BJ (cell line): Measurements from ENCODE around the gene INPP5A. TPM values are rescaled to one million over a fixed set of nuclear protein-coding genes. Genes with fewer than 3 reads are reported as not detected.

Experiments used
- CTCF ChIA-PET: fragments of 350-600 bp; formaldehyde crosslinking; extraction: SDS; loops from one replicate; lab custom pipeline; 2021; ENCODE audit warnings: antibody characterized with exemption, inconsistent platforms; lab: Yijun Ruan, JAX
- POLR2A ChIA-PET: fragments of 300-600 bp; sonication (Branson Sonifier 250); formaldehyde crosslinking; extraction: SDS; loops from one replicate; lab custom pipeline; 2021; ENCODE audit warnings: antibody characterized with exemption; lab: Charles Lee
- DNase-seq: peaks from one replicate; pipeline ENCODE4 v3.0.0-alpha.2; 2011; ENCODE audit warnings: low read depth
- H3K27me3 ChIP-seq: 2 replicates; pipeline ENCODE4 v1.6.0; 2011; ENCODE audit warnings: low read length; ENCODE audit not compliant: control insufficient read depth, insufficient read depth
- H3K36me3 ChIP-seq: 2 replicates; pipeline ENCODE4 v1.5.1; 2011; ENCODE audit warnings: low read length; ENCODE audit not compliant: control insufficient read depth, insufficient read depth
- H3K4me3 ChIP-seq: 2 replicates; pipeline ENCODE4 v1.5.1; 2011; ENCODE audit warnings: low read depth, mild to moderate bottlenecking, control low read depth, low read length
- CTCF ChIP-seq: IDR thresholded peaks from 2 replicates; pipeline ENCODE4 v1.5.1; 2011; ENCODE audit warnings: low read depth, mild to moderate bottlenecking, control low read depth, inconsistent platforms, low read length, moderate library complexity; ENCODE audit not compliant: insufficient read depth
- polyA plus RNA-seq: library from polyadenylated mRNA; depleted of rRNA; stranded (reverse); fragments of >200 nt; gene quantifications from 2 replicates; pipeline ENCODE4 v1.2.3, GENCODE V29; 2011

INPP5A gene
- polyA plus RNA-seq, 1 experiment, result 60.1 TPM

GRCh38 chr10:132611026-132611910 lies 73.7 kb downstream of the INPP5A start:
- Histone ChIP-seq H3K36me3 (peaks cover 3% of the 10 kb centered on the region; the same call in 1 of the 2 replicates), H3K27me3 (no peaks in the 10 kb centered on the region), H3K4me3 (no peak overlapping the region)
- ChIA-PET CTCF (interaction anchor here (1.1 kb wide), 2 partner anchors 12 to 98 kb away, joined by 3 read pairs; no protein-coding TSS in a partner anchor), POLR2A (no interaction called here)
- DNase-seq, result no peak
- TF ChIP-seq CTCF, result no peak

GRCh38 chr10:132611986-132612385 lies 74.4 kb downstream of the INPP5A start:
- no peaks in the 10 kb centered on the region for H3K27me3 ChIP-seq
- peaks cover 3% of the 10 kb centered on the region; the same call in 1 of the 2 replicates for H3K36me3 ChIP-seq
- POLR2A ChIA-PET, result no interaction called here
- no peak for DNase-seq
- CTCF ChIA-PET, result no interaction called here
- no peak for TF ChIP-seq CTCF
- no peak overlapping the region for H3K4me3 ChIP-seq

GRCh38 chr10:132612571-132613504 lies 75.3 kb downstream of the INPP5A start:
- H3K36me3 ChIP-seq, result peaks cover 3% of the 10 kb centered on the region
- H3K27me3 ChIP-seq, result no peaks in the 10 kb centered on the region
- ChIA-PET CTCF (no interaction called here), POLR2A (no interaction called here)
- H3K4me3 ChIP-seq, result no peak overlapping the region
- DNase-seq, result no peak
- no peak for TF ChIP-seq CTCF

- H3K27me3 ChIP-seq, result no peaks in the 10 kb centered on the region
- H3K4me3 ChIP-seq, result no peak overlapping the region
- POLR2A ChIA-PET, result no interaction called here
- no peak for DNase-seq
- CTCF ChIA-PET, result no interaction called here
- H3K36me3 ChIP-seq, result peaks cover 3% of the 10 kb centered on the region
- no peak for TF ChIP-seq CTCF
Observed at GRCh38 chr10:132613566-132614348, 76.2 kb downstream of the INPP5A start.
